ENCODE data around the gene ATP5F1A. TPM values are rescaled to one million over a fixed set of nuclear protein-coding genes. Genes with fewer than 3 reads are reported as not detected.
A peak's percentile ranks its signal among the peaks of the same experiment; 100 is the strongest.

Gene ATP5F1A
- total RNA-seq, 1 donor from 2014 or later = 290 TPM

GRCh38 chr18:46072376-46072867 lies 25.7 kb downstream of the ATP5F1A start:
- peaks cover 31% of the 10 kb centered on the region for H3K4me1 Mint-ChIP-seq (ENCODE audit: low read depth)
- TF ChIP-seq, protein P1, sequence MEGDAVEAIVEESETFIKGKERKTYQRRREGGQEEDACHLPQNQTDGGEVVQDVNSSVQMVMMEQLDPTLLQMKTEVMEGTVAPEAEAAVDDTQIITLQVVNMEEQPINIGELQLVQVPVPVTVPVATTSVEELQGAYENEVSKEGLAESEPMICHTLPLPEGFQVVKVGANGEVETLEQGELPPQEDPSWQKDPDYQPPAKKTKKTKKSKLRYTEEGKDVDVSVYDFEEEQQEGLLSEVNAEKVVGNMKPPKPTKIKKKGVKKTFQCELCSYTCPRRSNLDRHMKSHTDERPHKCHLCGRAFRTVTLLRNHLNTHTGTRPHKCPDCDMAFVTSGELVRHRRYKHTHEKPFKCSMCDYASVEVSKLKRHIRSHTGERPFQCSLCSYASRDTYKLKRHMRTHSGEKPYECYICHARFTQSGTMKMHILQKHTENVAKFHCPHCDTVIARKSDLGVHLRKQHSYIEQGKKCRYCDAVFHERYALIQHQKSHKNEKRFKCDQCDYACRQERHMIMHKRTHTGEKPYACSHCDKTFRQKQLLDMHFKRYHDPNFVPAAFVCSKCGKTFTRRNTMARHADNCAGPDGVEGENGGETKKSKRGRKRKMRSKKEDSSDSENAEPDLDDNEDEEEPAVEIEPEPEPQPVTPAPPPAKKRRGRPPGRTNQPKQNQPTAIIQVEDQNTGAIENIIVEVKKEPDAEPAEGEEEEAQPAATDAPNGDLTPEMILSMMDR (IDR thresholded peaks at IDR 0.05) = peak; percentile 65
- DNase-seq (ENCODE audit: low spot score) = no peak
- no peak overlapping the region for H3K27ac Mint-ChIP-seq (ENCODE audit: unreplicated experiment)
- no peaks in the 10 kb centered on the region for H3K27me3 Mint-ChIP-seq (ENCODE audit: low read depth)
- H3K36me3 Mint-ChIP-seq (ENCODE audit: low read depth) = no peaks in the 10 kb centered on the region
- H3K9me3 Mint-ChIP-seq (ENCODE audit: low read depth) = peaks cover 3% of the 10 kb centered on the region
- peak overlapping the region; percentile 77 for H3K4me3 Mint-ChIP-seq (ENCODE audit: unreplicated experiment)

GRCh38 chr18:46071653-46072375 lies 26.3 kb downstream of the ATP5F1A start, which contains the start of gene PSTPIP2:
TSS of gene PSTPIP2 (minus strand) at chr18:46072260. CDS start at chr18:46072188, 72 bp downstream.
- DNase-seq (ENCODE audit: low spot score) = no peak
- Mint-ChIP-seq H3K27me3 (ENCODE audit: low read depth) (no peaks in the 10 kb centered on the region), H3K9me3 (ENCODE audit: low read depth) (peaks cover 3% of the 10 kb centered on the region), H3K4me3 (ENCODE audit: unreplicated experiment) (peak within 1 kb of the TSS; percentile 77), H3K4me1 (ENCODE audit: low read depth) (peaks cover 31% of the 10 kb centered on the region), H3K36me3 (ENCODE audit: low read depth) (no peaks in the 10 kb centered on the region), H3K27ac (ENCODE audit: unreplicated experiment) (no peak within 1 kb of the TSS)
- TF ChIP-seq, protein P1 (IDR thresholded peaks at IDR 0.05) = no peak

DNA sequence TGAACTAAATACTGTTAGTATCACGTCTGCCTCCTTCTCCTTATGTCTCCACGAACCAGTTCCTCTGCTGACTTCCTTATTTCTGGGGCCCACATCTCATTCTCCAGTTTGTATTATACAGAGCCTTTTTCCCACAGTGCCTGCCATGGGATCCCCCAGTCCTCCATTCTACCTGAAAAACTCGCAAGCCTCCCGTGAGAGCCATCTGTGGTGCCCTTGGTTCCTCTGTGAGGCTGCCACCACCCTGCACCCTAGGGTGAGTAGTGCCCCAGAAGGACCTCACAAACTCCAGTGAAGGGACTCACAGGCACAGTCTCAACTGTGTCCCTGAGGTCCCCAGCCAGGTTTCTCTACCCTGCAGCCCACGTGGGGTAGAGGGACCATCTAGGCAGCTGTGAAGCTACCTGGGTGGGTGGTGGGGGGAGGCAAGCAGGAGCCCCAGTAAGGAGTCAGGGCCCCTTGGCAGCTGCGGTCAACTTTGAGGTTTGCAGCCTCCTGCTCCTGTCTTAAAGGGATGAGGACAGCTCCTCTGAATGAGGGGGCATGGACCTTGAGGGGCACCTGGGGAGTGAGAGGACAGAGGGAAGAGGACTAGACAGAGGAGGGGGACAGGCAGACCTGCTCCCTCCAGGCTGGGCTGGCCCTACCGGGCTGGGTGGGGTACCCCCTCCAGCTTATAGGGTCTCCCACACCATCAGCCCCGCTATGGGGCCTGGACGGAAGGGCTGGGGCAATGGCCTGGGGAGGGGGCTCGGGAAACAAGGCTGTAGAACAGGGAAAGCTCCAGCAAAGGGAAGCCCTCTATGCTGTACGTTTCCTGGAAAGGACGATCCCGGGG lies 27.1 kb downstream of the ATP5F1A start:
- H3K9me3 Mint-ChIP-seq (ENCODE audit: low read depth) = peaks cover 3% of the 10 kb centered on the region
- peak overlapping the region; percentile 68 for H3K4me3 Mint-ChIP-seq (ENCODE audit: unreplicated experiment)
- no peaks in the 10 kb centered on the region for H3K27me3 Mint-ChIP-seq (ENCODE audit: low read depth)
- no peaks in the 10 kb centered on the region for H3K36me3 Mint-ChIP-seq (ENCODE audit: low read depth)
- TF ChIP-seq, protein P1 (IDR thresholded peaks at IDR 0.05) = no peak
- H3K4me1 Mint-ChIP-seq (ENCODE audit: low read depth) = peaks cover 31% of the 10 kb centered on the region
- no peak for DNase-seq (ENCODE audit: low spot score)
- H3K27ac Mint-ChIP-seq (ENCODE audit: unreplicated experiment) = no peak overlapping the region

- TF ChIP-seq, protein P1 (IDR thresholded peaks at IDR 0.05) = no peak
- no peaks in the 10 kb centered on the region for H3K36me3 Mint-ChIP-seq (ENCODE audit: low read depth)
- DNase-seq (ENCODE audit: low spot score) = no peak
- no peaks in the 10 kb centered on the region for H3K27me3 Mint-ChIP-seq (ENCODE audit: low read depth)
- H3K4me3 Mint-ChIP-seq (ENCODE audit: unreplicated experiment) = no peak overlapping the region
- no peak overlapping the region for H3K27ac Mint-ChIP-seq (ENCODE audit: unreplicated experiment)
- peaks cover 3% of the 10 kb centered on the region for H3K9me3 Mint-ChIP-seq (ENCODE audit: low read depth)
- H3K4me1 Mint-ChIP-seq (ENCODE audit: low read depth) = peaks cover 31% of the 10 kb centered on the region
Measured at GRCh38 chr18:46070232-46070631, 27.9 kb downstream of the ATP5F1A start.

GRCh38 chr18:46069524-46069923 lies 28.6 kb downstream of the ATP5F1A start:
- no peak for DNase-seq (ENCODE audit: low spot score)
- no peak overlapping the region for H3K4me3 Mint-ChIP-seq (ENCODE audit: unreplicated experiment)
- no peaks in the 10 kb centered on the region for H3K36me3 Mint-ChIP-seq (ENCODE audit: low read depth)
- no peak overlapping the region for H3K27ac Mint-ChIP-seq (ENCODE audit: unreplicated experiment)
- H3K4me1 Mint-ChIP-seq (ENCODE audit: low read depth) = peaks cover 33% of the 10 kb centered on the region
- TF ChIP-seq, protein P1 (IDR thresholded peaks at IDR 0.05) = no peak
- peaks cover 3% of the 10 kb centered on the region for H3K9me3 Mint-ChIP-seq (ENCODE audit: low read depth)
- H3K27me3 Mint-ChIP-seq (ENCODE audit: low read depth) = no peaks in the 10 kb centered on the region

Data from chondrocyte (in vitro differentiated cells).